Measurements from ENCODE around the gene SYNPR. TPM values are rescaled to one million over a fixed set of nuclear protein-coding genes. Genes with fewer than 3 reads are reported as not detected.

The SYNPR gene
- total RNA-seq, 4 donors from 2014 or later: 0.17 to 0.58 TPM; not detected in 2

DNA sequence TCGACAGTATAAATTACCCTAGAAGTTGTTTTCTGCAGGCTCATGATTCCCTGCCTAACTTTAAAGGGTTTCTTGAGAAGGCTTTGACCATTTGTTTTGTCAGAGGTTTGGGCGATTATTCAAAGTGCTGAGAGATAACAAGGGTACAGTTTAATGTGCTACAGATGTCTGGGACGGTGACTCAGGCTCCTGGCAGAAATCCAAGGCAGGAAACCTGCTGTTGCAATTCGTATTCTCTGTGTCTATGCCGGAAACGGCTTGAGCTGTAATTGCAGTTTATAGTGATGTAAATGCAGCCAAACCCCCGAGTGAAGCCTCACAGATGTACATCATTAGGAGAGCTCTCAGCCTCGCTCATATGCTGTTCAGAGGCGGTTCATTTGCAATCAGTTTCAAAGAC lies 65.6 kb downstream of the SYNPR start:
- Histone ChIP-seq H3K27me3 (peaks cover 0 to 9% (median 0%) of the 10 kb centered on the region in 4 donors), H3K4me3 (no peak overlapping the region), H3K27ac (replicated peaks in 1 of 4) (no peak overlapping the region), H3K9me3 (no peaks in the 10 kb centered on the region), H3K36me3 (no peaks in the 10 kb centered on the region), H3K4me1 (peaks cover 0 to 11% (median 8%) of the 10 kb centered on the region in 4 donors)
- 3% methylated on average over 9 of the region's 9 CpGs for WGBS
- intact Hi-C loops (cut with DNase I): no loop called here
- TF ChIP-seq POLR2AphosphoS5 (IDR thresholded peaks at IDR 0.05) (peak; percentile 14 to 18), EP300 (IDR thresholded peaks at IDR 0.05) (no peak), POLR2A (IDR thresholded peaks at IDR 0.05; ENCODE audit: low read depth) (no peak)
- TF ChIP-seq, protein P1, sequence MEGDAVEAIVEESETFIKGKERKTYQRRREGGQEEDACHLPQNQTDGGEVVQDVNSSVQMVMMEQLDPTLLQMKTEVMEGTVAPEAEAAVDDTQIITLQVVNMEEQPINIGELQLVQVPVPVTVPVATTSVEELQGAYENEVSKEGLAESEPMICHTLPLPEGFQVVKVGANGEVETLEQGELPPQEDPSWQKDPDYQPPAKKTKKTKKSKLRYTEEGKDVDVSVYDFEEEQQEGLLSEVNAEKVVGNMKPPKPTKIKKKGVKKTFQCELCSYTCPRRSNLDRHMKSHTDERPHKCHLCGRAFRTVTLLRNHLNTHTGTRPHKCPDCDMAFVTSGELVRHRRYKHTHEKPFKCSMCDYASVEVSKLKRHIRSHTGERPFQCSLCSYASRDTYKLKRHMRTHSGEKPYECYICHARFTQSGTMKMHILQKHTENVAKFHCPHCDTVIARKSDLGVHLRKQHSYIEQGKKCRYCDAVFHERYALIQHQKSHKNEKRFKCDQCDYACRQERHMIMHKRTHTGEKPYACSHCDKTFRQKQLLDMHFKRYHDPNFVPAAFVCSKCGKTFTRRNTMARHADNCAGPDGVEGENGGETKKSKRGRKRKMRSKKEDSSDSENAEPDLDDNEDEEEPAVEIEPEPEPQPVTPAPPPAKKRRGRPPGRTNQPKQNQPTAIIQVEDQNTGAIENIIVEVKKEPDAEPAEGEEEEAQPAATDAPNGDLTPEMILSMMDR (IDR thresholded peaks at IDR 0.05): no peak
- no peak for DNase-seq (ENCODE audit: extremely low spot score)

DNA sequence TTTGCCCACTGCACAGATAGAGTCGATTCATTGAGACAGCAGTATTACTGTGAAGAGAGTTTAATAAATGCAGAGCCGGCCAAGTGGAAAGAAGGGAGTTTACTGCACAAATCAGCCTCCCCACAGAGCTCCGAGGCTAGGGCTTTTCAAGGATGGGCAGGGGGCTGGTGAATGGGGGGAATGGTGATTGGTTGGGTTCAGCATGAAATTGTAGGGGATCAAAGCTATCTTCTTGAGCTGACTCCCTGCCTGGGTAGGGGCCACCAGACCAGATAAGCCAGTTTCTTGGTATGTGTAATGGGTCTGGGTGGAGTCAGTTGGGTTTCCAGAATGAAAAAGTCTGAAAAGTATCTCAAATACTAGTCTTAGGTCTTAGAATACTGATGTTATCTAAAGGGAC lies 66.6 kb downstream of the SYNPR start:
- no peak overlapping the region for H3K27ac ChIP-seq (replicated peaks in 1 of 4)
- no peak for DNase-seq (ENCODE audit: extremely low spot score)
- H3K4me3 ChIP-seq: no peak overlapping the region
- intact Hi-C loops (cut with DNase I): no loop called here
- no peaks in the 10 kb centered on the region for H3K9me3 ChIP-seq
- H3K27me3 ChIP-seq: peaks cover 0 to 15% (median 3%) of the 10 kb centered on the region in 4 donors
- peaks cover 0 to 11% (median 8%) of the 10 kb centered on the region in 4 donors for H3K4me1 ChIP-seq
- H3K36me3 ChIP-seq: no peaks in the 10 kb centered on the region
- TF ChIP-seq, protein P1 (IDR thresholded peaks at IDR 0.05): no peak
- TF ChIP-seq EP300 (IDR thresholded peaks at IDR 0.05) (no peak), POLR2A (IDR thresholded peaks at IDR 0.05; ENCODE audit: low read depth) (no peak), POLR2AphosphoS5 (IDR thresholded peaks at IDR 0.05) (no peak)
- 54% methylated on average over 3 of the region's 3 CpGs for WGBS

DNA sequence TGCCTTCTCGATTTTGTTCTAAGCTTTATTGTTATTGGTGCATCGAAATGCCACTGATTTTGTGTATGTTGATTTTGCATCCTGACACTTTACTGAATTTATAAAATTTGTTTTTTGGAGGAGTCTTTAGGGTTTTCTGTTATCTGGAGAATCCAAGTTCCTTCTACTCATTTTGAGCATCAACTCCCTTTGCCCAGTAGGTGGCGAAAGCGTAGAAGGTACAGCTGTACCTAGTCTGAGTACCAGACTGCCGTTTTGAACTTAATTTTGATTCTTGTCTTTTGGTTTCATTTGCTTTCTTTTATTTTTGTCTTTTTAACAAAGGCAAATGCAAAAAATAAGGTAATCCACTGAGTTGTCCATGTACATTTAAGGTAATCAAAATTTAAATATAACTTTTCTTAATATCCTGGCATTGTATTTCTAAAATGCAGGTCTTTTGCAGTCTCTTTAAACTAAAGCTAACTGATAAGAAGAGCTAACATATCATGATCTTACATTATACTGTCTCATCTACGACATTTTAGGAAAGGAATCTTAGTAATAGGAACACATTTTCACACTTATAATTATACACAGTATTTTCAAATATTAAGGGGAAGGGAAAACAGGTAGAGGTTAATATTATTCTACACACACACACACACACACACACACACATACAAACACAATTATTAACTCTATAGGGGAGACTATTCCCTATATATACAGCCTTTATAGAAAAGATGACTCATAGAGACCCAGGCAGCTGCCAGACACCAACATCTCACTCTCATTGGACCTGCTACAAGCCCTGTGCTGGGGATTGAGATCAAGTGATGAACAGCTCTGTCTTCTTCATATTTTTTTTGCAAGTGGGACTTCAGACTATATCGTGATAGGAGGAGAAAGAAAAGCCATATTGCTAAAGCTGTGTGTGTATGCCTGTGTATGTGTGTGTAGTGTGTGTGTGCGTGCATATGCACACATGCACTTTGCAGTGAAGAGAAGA lies 71.8 kb downstream of the SYNPR start:
- WGBS: 24% methylated on average over 8 of the region's 8 CpGs
- no peaks in the 10 kb centered on the region for H3K9me3 ChIP-seq
- intact Hi-C loops (cut with DNase I): loop anchor here (2.0 kb wide), 1 partner anchor 469 kb away; the partner anchor contains the start of gene C3orf49
- TF ChIP-seq, protein P1 (IDR thresholded peaks at IDR 0.05): peak; percentile 58 to 68 (median 59)
- no peak for TF ChIP-seq POLR2A (IDR thresholded peaks at IDR 0.05; ENCODE audit: low read depth)
- no peaks in the 10 kb centered on the region for H3K36me3 ChIP-seq
- no peak overlapping the region for H3K4me3 ChIP-seq
- no peak overlapping the region for H3K27ac ChIP-seq (replicated peaks in 1 of 4)
- no peaks in the 10 kb centered on the region for H3K4me1 ChIP-seq
- DNase-seq (ENCODE audit: extremely low spot score): no peak
- H3K27me3 ChIP-seq: peaks cover 0 to 24% (median 3%) of the 10 kb centered on the region in 4 donors

DNA sequence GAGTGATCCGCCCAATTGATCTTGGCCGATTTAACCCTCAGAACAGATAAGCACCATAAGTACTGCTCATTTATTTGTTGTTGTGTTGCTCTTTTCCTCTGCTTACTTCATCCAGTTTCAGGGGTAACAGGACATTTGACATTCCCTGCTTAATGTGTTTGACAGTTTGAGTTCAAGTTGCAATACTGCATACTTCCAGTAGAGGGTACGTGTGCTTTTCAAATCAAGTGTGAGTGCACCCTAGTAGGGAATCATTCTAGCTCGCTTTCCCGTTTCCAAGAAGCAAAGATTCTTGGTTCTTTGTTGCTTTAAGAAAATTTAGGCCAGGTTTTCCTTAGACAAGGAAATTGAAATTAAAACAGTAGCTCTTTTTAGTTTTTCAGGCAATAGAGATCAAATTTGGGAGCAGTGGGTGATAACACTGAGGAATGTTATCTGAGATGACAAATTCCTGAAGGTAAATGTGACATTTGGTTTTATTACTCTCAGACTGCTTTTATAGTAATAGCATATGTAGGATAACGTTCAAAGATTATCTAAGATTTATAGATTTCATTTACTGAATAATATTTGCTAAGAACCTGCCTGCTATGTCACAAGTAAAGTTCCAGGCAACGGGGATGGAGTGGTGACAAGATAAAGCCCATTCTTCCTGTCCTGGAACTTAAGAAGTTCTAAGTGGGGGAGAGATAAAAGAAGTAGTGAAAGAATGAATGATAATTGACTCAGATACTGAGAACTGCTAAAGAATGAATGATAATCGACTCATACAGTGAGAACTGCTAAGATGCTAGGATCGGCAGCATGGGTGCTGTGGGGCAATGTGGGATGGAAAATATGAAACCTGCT lies 73.3 kb downstream of the SYNPR start:
- TF ChIP-seq, protein P1 (IDR thresholded peaks at IDR 0.05): peak; percentile 70 to 85 (median 84)
- TF ChIP-seq POLR2A (IDR thresholded peaks at IDR 0.05; ENCODE audit: low read depth): no peak
- H3K27ac ChIP-seq (replicated peaks in 1 of 4): no peak overlapping the region
- no peaks in the 10 kb centered on the region for H3K4me1 ChIP-seq
- WGBS: 35% methylated on average over 9 of the region's 9 CpGs
- H3K27me3 ChIP-seq: peaks cover 0 to 20% (median 3%) of the 10 kb centered on the region in 4 donors
- intact Hi-C loops (cut with DNase I): loop anchor here (2.0 kb wide), 1 partner anchor 467 kb away; the partner anchor contains the start of gene C3orf49
- H3K36me3 ChIP-seq: no peaks in the 10 kb centered on the region
- no peaks in the 10 kb centered on the region for H3K9me3 ChIP-seq
- no peak overlapping the region for H3K4me3 ChIP-seq
- no peak for DNase-seq (ENCODE audit: extremely low spot score)
